Measurements from ENCODE around the gene ABCA13.

- no peak for TF ChIP-seq POLR2AphosphoS5 (IDR thresholded peaks at IDR 0.05; ENCODE audit: insufficient read depth, low read depth, low read length)
- TF ChIP-seq EZH2 (IDR thresholded peaks at IDR 0.05; ENCODE audit: borderline replicate concordance, low read depth, low read length, severe bottlenecking) = no peak
Measured at GRCh38 chr7:48528646-48529045, 357.4 kb downstream of the ABCA13 start.
